Central memory CD8-positive, alpha-beta T cell (primary cell): ENCODE data around the gene METRN.

ENCODE experiments used
- ATAC-seq: fragments of 150-1000 bp; cut with Tn5 transposase; replicated peaks from 2 replicates; pipeline ENCODE4 v1.10.0; 2022; ENCODE audit warnings: mild to moderate bottlenecking, moderate FRiP score, moderate number of reproducible peaks; ENCODE audit not compliant: poor library complexity, severe bottlenecking; ENCODE audit errors: extremely low read depth
- DNase-seq, 2 donors: peaks; one replicate each; pipeline ENCODE4 v3.0.0; 2021; ENCODE audit warnings: low spot score in 2 of 2
- H3K27ac Mint-ChIP-seq: one replicate; pipeline ENCODE4 v1.8.0; 2022; ENCODE audit warnings: low read depth, mild to moderate bottlenecking, moderate library complexity, mixed read lengths
- H3K27me3 Mint-ChIP-seq: one replicate; pipeline ENCODE4 v1.8.0; 2022; ENCODE audit warnings: mixed read lengths
- H3K36me3 Mint-ChIP-seq: one replicate; pipeline ENCODE4 v1.8.0; 2022; ENCODE audit warnings: mild to moderate bottlenecking, moderate library complexity, mixed read lengths; ENCODE audit not compliant: insufficient read depth
- H3K4me1 Mint-ChIP-seq: one replicate; pipeline ENCODE4 v1.8.0; 2022; ENCODE audit warnings: mixed read lengths
- H3K4me3 Mint-ChIP-seq: one replicate; pipeline ENCODE4 v1.8.0; 2022; ENCODE audit warnings: mild to moderate bottlenecking, moderate library complexity, mixed read lengths
- H3K9me3 Mint-ChIP-seq: one replicate; pipeline ENCODE4 v1.8.0; 2022; ENCODE audit warnings: mixed read lengths

METRN gene

DNA sequence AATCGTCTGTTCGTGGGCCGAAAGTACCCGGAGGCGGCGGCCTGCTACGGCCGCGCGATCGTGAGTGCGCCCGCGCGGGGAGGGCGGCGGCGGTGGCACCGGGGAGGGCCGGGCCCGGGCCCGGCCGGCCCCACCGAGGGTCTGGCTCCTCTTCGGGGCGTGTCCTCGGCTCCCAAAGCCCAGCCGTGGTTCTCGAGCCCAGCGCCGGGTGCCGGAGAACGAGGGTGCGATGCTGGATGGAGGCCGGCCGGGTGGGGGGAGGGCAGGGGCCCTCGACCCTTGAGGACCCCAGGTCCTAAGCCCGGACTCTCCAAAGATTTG is 34.3 kb upstream of the METRN start:
- no peak for ATAC-seq

GRCh38 chr16:680967-681745 is 33.8 kb upstream of the METRN start:
- DNase-seq: no peak
- Mint-ChIP-seq H3K4me1 (peaks cover 32% of the 10 kb centered on the region), H3K27me3 (no peaks in the 10 kb centered on the region), H3K4me3 (peak overlapping the region; percentile 73), H3K36me3 (peaks cover 27% of the 10 kb centered on the region), H3K27ac (no peak overlapping the region), H3K9me3 (no peaks in the 10 kb centered on the region)
- ATAC-seq: no peak

More for the DNA sequence above, 34.3 kb upstream of the METRN start:
- H3K27me3 Mint-ChIP-seq: no peaks in the 10 kb centered on the region
- no peaks in the 10 kb centered on the region for H3K9me3 Mint-ChIP-seq
- peaks cover 26% of the 10 kb centered on the region for H3K36me3 Mint-ChIP-seq
- DNase-seq: no peak
- H3K27ac Mint-ChIP-seq: no peak overlapping the region
- H3K4me1 Mint-ChIP-seq: peaks cover 32% of the 10 kb centered on the region
- H3K4me3 Mint-ChIP-seq: peak overlapping the region; percentile 73

DNA sequence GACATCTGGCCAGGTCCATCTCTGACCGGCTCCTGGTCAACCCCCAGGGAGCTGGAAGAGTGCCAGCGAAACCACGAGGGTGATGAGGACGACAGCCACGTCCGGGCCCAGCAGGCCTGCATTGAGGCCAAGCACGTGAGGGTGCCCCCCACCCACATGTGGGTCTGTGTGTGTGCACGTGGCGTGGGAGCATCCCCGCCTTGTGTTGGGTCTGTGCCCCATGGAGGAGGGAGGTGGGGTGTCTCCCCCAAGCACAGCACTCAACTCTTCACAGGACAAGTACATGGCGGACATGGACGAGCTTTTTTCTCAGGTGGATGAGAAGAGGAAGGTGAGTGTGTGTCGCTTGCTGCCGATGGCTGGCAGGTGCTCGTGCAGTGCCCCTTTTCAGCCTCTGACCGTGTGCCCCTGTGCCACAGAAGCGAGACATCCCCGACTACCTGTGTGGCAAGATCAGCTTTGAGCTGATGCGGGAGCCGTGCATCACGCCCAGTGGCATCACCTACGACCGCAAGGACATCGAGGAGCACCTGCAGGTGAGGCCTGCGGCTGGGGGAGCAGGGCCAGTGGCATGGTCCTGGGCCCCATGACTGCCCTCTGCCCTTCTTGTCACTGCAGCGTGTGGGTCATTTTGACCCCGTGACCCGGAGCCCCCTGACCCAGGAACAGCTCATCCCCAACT is 33.0 kb upstream of the METRN start:
- ATAC-seq (no peak), DNase-seq (no peak)
- Mint-ChIP-seq H3K36me3 (peaks cover 28% of the 10 kb centered on the region), H3K27me3 (no peaks in the 10 kb centered on the region), H3K4me3 (peak overlapping the region; percentile 73), H3K27ac (no peak overlapping the region), H3K4me1 (peaks cover 32% of the 10 kb centered on the region), H3K9me3 (no peaks in the 10 kb centered on the region)

- DNase-seq (no peak), ATAC-seq (no peak)
- Mint-ChIP-seq H3K4me3 (peak overlapping the region; percentile 73), H3K36me3 (peaks cover 28% of the 10 kb centered on the region), H3K9me3 (no peaks in the 10 kb centered on the region), H3K4me1 (peaks cover 32% of the 10 kb centered on the region), H3K27ac (no peak overlapping the region), H3K27me3 (no peaks in the 10 kb centered on the region)
Observed at GRCh38 chr16:682493-683395, 32.2 kb upstream of the METRN start.

DNA sequence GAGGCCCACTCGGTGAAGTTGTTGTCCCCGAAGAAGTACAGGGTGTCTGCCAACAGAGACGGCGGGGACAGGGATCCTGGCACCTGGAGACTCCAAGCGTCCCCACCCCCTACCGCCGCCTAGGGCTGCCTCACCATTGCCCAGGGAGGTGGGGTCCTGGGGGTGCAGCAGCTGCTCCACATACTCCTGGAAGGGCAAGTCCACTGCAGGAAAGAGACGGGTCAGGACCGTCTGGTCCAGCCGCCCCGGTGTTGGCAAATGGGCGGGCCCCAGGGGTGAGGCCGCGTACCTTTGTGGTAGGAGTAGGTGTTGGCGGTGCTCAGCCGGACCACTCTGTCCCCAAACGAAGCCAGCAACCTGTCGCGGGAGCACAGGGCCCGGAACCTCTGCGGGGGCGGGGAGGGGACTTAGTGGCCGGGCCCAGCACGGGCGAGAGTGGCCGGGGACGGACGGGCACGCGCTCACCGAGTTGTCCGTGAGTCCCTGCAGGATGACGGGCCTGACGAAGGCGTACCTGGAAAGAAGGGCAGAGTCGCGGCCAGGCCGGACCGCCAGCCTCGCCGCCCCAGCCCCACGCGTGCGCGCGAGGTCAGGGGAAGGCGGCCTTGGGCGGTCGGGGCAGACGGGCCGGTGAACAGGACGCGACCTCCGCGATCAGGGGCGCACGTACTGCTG is 31.4 kb upstream of the METRN start:
- H3K36me3 Mint-ChIP-seq: peaks cover 25% of the 10 kb centered on the region
- no peaks in the 10 kb centered on the region for H3K27me3 Mint-ChIP-seq
- DNase-seq (no peak), ATAC-seq (no peak)
- peak overlapping the region; percentile 73 for H3K4me3 Mint-ChIP-seq
- no peaks in the 10 kb centered on the region for H3K9me3 Mint-ChIP-seq
- H3K4me1 Mint-ChIP-seq: peaks cover 32% of the 10 kb centered on the region
- no peak overlapping the region for H3K27ac Mint-ChIP-seq

GRCh38 chr16:684071-684794 is 30.7 kb upstream of the METRN start, which contains the start of gene JMJD8:
Gene JMJD8 (minus strand): TSS chr16:684334. CDS start chr16:684319, 15 bp downstream.
- peaks cover 27% of the 10 kb centered on the region for H3K4me1 Mint-ChIP-seq
- no peaks in the 10 kb centered on the region for H3K9me3 Mint-ChIP-seq
- no peaks in the 10 kb centered on the region for H3K27me3 Mint-ChIP-seq
- DNase-seq (peak; percentile 89 to 90), ATAC-seq (peak; percentile 70)
- H3K27ac Mint-ChIP-seq: peak within 1 kb of the TSS; percentile 67
- H3K4me3 Mint-ChIP-seq: peak within 1 kb of the TSS; percentile 73
- H3K36me3 Mint-ChIP-seq: peaks cover 22% of the 10 kb centered on the region

DNA sequence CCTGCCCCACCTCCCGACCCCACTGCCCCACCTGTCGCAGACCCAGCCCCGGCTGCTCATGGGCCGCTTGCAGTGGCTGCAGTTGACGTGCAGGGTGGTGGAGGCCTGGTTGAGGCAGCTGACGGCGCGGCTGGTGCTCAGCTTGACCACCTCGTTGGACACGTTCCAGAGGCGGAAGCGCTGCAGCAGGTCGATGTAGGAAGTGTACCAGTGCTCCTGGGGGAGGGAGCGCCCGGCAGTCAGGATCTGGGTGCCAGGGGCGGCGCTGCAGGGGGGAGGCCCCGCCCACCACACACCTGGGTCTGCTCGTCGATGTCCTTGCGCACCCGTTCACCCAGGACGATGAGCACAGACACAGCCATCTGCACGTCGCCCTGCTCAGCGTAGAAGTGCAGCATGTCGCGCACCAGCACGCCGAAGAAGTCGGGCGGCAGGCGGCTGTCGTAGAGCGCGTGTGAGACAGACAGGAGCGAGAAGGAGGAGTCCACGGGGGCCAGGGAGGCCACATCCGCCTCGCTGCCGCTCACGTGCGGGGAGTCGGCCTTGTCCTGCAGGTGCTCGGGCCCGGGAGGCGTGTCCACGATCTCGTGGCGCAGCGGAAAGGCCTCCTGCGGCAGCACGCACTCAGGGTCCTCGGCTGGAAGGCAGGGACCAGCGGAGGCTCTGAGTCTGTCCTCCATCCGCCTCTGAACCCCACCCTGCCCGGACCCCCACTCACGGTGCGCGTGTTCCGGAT is 29.8 kb upstream of the METRN start:
- ATAC-seq (no peak), DNase-seq (no peak)
- Mint-ChIP-seq H3K27me3 (no peaks in the 10 kb centered on the region), H3K4me1 (peaks cover 23% of the 10 kb centered on the region), H3K27ac (peak overlapping the region; percentile 67), H3K4me3 (peak overlapping the region; percentile 43), H3K9me3 (no peaks in the 10 kb centered on the region), H3K36me3 (peaks cover 24% of the 10 kb centered on the region)

DNA sequence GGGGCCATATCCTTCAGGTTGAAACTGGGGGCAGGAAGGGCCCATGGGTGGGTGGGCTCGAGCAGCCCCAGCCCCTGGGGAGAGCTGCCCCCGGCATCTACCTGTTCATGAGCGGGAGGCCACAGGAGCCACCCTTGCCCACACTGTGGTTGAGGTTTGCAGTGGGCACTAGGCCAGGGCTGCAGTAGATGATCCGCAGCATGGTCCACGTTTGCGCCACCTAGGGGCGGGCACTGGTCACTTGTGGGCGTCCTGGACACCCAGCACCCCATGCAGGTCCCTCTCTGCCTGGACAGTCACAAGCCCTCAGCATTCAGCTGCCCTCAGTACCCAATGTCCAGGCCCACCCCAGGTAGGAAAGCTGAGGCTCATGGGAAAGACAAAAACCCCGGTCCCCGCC is 29.0 kb upstream of the METRN start:
- peak overlapping the region; percentile 43 for H3K4me3 Mint-ChIP-seq
- H3K4me1 Mint-ChIP-seq: peaks cover 23% of the 10 kb centered on the region
- DNase-seq (no peak), ATAC-seq (no peak)
- H3K36me3 Mint-ChIP-seq: peaks cover 25% of the 10 kb centered on the region
- no peak overlapping the region for H3K27ac Mint-ChIP-seq
- peaks cover 2% of the 10 kb centered on the region for H3K9me3 Mint-ChIP-seq
- H3K27me3 Mint-ChIP-seq: no peaks in the 10 kb centered on the region

DNA sequence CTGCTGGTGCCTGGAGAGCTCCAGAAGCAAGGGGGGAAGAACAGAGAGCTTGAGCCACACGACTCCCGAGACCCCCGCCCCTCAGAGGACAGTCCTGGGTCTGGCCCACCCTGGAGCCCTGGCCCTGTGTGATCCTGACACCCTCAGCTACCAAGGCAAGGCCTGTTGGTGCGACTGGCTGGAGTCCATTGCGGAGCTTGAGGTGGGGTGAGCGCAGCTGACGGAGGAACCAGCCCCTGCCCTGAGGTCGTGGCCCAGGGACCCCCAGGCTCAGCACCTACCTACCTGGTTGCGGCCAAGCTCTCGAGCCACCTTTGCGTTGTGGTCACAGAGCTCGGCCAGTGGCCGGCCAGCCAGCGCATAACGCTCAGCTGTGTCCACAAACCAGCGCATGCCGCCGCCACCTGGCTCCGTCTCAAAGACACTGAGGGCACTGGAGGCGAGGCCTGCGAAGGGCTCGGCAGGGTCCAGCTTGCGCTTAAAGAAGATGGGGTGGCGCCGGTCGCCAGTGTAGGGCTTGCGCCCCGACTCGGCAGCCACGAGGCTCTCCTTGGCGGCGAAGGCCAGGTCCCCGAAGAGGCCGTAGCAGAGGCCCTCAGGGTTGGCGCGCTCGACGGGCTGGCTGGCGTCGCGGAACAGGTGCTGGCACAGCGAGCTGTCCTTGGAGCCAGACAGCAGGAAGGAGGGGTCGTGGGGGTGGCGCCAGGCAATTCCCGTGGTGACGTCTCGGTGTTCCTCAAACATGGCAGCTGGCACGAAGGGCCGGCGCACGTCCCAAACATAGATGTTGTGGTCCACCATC is 28.3 kb upstream of the METRN start:
- DNase-seq (no peak), ATAC-seq (no peak)
- peaks cover 24% of the 10 kb centered on the region for H3K36me3 Mint-ChIP-seq
- peaks cover 5% of the 10 kb centered on the region for H3K9me3 Mint-ChIP-seq
- H3K4me3 Mint-ChIP-seq: no peak overlapping the region
- H3K27ac Mint-ChIP-seq: no peak overlapping the region
- peaks cover 20% of the 10 kb centered on the region for H3K4me1 Mint-ChIP-seq
- H3K27me3 Mint-ChIP-seq: no peaks in the 10 kb centered on the region

DNA sequence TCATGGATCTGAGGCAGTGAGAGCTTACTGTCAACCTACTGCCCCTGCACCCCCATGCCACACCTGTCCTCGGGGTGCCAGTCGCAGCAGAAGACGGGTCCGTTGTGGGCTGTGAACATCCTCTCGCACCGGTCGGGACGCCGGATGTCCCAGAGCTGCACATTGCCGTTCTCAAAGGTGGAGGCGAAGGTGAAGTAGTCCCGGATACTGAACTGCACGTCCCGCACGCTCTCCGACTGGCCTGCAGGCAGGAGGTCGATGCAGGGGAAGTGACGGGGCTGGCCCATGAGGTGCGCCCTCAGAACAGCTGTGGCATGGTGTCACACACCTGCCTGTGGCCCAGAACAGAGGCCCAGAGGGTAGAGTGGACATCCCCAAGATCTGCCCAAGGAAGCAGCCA is 27.4 kb upstream of the METRN start:
- Mint-ChIP-seq H3K9me3 (peaks cover 5% of the 10 kb centered on the region), H3K4me1 (peaks cover 14% of the 10 kb centered on the region), H3K27me3 (peaks cover under 1% of the 10 kb centered on the region), H3K4me3 (no peak overlapping the region), H3K27ac (no peak overlapping the region), H3K36me3 (peaks cover 15% of the 10 kb centered on the region)
- no peak for DNase-seq
- no peak for ATAC-seq
